DMS153 (cell line): ENCODE measurements around the gene AFDN.

Experiments used
- DNase-seq: peaks from one replicate; lab custom pipeline; 2025; lab: John Stamatoyannopoulos, UW

The AFDN gene

GRCh38 chr6:167826896-167827582 is at the start of gene AFDN:
AFDN (plus strand) TSS chr6:167826911; CDS start chr6:167827133, 222 bp downstream.
- no peak for DNase-seq

GRCh38 chr6:167778497-167779128 is 48.1 kb upstream of the AFDN start:
- no peak for DNase-seq

DNA sequence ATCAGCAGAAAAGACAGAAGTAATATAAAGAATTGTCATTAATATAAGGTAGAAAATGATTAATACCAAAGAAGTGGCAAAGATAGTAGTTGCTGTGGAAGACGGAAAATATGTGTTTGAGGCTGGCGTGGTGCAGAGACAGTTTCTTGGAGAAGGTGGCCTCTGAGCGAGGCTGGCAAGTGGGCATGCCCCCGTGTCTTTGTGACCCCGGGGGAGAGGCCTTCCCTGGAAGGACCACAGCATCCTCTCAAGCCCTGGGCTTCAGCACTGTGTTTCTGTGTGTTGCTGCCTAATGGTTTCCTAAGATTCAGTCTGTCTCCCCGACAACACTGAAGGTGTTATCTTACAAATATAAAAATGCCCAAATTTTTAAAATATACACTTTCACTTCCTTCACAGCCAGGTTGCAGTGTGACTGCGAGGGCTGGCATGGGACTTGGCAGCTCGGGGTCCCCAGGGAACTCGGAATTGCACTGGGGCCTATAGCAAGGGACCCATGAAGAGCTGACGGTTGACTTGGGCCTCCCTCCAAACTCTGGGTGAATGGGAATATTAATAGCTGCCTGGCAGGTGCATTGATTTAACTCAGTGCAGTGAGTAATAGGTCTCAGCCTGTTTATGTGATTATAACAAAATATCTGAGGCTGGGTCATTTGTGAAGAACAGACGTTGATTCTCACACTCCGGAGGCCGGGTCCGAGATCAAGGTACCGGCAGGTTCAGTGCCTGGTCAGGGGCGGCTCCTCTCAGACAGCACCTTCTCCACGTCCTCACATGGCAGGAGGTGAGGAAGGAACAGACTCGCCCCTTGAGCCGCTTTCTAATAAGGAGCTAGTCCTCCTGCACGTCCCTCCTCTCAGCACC is 47.4 kb upstream of the AFDN start:
- DNase-seq, result no peak

GRCh38 chr6:167779993-167780655 is 46.6 kb upstream of the AFDN start:
- DNase-seq, result no peak

DNA sequence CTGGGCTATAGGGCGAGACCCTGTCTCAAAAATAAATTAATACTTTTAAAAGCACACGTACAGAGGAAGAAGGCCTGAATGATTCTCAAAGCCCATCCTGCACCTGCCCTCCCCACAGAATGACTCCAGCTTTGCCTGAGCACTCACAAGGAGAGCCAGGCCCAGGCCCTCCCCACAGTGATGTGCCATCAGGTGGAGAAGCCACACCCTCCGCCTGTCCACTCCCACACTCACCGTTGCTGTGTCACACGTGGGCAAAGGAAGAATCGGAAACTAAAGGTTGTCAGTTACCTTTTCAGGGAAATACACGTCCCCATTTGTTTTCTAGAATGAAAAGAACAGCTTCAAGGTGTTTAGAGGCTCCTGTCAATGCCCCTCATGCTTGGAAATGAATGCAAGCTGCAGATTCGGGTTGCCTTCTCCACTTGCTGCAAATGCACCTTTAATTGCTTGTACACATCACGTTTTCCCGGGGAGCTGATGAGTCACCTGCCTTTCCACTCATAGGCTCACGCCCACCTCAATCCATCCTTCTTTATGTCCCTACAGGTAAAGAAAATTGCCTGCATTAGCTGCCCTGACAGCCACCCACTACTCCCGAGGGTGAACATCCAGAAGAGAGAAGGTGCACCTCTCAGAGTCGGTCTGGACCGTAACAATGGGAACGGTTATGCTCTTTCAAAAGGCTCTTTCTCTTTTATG is 45.5 kb upstream of the AFDN start:
- DNase-seq, result peak; percentile 55

DNA sequence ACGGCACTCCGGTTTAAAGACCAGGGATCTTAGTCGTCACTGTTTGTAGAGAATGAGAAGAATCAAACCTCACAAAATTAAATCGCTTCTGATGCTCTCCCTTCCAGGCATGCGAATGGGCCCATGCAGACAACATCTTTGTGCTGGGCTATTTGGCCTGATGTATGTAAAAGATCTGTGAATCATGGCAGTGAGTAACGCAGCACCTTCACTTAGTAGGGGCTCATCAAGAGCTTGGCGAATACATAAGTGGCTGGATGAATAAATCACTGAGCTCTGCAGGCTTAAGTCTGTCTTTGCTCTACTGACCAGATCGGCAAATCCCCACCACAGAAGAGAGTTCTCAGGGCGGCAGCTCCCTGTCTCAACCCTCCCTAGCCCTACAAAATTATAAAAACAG is 44.8 kb upstream of the AFDN start:
- no peak for DNase-seq

- DNase-seq, result no peak
Observed at GRCh38 chr6:167782698-167783517, 43.8 kb upstream of the AFDN start.

DNA sequence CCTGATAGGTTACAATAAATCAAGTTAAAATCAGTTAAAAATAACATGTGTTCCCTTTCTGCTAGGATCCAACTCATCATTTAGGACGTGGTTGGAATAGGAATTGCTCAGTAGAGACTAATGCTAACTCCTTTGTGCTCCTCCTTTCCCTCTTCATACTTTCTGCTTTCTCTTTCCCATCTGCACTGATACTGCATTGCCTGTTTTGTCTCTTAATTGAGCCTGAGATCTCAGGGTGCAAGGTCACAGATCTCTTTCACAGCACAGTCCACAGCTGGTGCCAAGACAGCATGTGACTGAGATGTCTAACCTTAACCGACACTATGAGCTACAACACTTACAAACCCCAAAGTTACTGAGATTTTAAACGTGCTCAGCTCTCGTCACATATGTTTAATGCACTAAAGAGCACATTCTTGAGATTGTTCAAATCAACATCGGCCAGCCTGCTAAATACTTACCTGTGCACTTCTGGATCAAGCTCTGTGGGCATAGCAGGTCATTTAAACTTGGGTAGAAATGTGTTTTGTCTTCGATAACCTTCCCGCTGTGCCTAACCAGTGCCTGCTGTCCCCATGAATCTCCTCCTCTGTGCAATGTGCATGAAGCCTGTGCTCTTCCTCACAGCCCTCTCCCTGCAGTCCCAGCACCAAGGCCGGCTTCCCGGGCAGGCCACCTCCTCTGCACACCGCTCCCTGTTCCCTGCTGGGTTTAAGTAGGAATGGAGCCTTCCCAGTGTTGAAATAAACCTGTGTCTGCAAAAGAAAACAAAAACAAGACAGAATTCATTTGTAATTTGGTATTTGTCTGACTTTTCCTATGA is 39.6 kb upstream of the AFDN start:
- no peak for DNase-seq

DNA sequence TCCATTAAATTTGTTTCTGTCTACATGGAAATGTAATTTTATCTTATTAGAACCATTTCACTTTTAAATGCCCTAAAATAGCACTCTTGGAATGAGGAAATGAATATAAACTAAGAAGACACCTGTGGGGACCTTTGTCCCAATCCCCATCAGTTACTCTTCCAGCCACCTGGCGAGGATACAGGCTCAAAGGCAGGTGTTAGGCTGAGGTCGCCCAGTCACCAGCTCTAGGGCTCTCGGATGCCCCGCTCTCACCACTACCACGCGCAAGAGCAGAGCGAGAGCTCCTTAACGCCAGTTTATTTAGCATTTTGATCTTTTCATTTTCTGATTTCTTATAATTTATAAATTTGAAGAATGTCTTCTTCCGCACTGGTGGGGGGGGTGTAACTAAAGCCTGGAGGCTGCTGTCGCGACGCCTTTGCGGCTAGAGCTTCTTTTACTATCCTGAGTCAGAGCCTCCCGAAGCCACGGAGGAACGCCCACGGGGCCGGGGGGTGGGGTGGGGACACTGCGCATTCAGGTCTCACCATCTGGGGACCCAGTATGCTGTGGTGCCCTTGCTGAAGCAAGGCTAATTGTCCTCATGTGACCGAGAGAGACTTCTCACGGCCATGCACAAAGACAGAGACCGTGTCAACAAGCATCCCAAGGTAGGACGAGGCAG is 38.7 kb upstream of the AFDN start:
- peak; percentile 30 for DNase-seq

DNA sequence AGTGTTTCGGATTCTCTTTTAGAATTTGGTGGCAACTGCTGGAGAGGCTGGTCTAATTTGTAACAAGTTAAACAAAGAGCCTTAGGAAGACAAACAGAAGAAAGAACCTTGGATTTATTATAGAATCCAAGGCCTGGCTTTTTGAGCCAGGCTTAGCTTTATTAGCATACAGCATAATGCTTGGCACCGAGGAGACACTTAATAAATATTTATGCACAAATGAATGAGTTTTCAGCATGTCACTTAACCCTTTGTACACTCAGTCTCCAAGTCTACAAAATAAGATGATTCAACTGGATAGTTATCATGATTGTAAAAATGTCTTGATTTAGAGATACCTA is 38.2 kb upstream of the AFDN start:
- no peak for DNase-seq

- DNase-seq, result no peak
Observed at GRCh38 chr6:167789358-167789757, 37.4 kb upstream of the AFDN start.

- DNase-seq, result no peak
Observed at GRCh38 chr6:167791091-167791779, 35.5 kb upstream of the AFDN start.

- DNase-seq, result no peak
Observed at GRCh38 chr6:167791780-167792478, 34.8 kb upstream of the AFDN start.

DNA sequence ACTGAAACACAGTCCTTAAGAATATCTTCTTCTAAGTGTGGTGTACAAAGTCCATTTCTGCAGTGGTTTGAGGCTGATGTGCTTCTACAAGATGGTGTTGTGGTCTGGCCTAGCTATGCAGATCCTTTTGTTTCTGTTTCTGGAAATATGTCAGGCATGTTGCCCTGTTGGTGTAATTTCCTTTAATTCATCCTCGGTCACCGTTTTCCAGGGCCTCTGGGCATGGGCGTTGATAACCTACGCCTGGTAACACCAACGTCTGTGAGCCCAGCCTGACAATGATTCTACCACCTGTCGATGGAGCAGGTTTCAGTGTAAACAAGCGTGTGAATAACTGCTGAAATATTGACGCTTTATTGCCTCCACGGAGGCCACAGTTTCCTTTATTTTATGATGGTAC is 33.3 kb upstream of the AFDN start:
- DNase-seq, result peak; percentile 36

DNA sequence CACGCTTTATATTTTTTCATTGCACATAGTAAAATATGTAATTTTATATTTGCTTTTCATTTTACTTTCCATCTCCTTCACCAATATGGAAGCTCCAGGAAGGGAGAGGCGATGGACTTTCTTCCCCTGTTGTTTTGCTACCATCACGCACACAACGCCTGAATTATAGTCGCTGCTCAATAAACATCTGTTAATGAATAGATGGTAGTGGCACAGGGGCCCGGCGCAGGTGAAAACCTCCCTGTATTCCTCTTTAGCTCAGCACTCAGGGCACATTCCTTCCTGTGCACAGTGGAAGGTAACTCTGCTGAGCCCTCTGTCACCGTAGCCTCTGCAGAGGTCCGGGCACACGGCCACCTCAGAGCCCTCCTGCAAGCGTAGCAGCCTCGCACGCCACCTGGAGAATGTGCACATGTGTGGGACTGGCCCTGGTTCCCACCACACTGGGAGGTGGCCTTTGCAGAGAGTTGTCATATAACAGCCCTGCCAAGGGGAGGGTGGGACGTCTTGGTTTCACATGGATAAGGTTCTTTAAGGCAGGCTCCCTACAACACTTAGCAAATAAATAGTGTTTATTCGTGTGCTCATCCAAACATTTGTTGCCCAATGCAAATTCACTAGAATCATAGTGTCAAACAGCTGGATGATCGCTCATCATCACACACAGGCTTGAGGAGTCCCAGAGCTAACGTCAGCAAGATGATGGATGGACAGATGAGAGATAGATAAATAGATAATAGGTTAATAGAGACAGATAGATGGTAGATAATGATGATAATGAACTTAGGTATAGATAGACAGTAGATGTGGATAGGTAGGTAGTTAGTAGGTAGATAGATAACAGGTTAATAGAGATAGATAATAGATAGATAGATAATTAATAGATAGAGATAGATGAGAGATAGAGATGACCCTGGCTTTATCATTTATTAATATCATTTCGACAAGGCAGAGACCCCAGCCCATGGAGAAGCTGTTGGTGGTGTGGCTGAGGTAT is 32.3 kb upstream of the AFDN start:
- no peak for DNase-seq

DNA sequence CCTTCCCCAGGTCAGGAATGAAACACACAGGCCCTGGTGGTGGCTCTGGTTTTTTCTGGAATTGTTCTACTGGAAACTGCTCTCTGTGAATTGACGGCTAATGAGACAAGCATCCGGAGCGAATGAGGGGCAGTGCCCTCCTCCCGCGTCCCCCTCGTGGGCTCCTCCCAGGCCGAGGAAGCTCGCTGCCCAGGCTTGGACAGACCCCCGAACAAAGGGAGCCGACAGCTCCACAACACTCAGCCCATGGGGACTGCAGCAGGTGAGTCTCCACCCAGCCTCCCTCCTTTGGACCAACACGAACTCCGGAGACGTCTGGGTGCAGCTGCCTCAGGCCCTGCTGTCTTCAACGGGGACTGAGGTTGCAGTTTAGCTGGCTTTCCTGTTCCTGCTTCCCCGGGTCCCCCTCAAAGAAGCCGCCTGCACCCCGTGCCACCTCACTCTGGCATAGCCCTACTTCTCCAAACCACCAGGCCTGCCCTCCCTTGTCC is 31.3 kb upstream of the AFDN start:
- no peak for DNase-seq

DNA sequence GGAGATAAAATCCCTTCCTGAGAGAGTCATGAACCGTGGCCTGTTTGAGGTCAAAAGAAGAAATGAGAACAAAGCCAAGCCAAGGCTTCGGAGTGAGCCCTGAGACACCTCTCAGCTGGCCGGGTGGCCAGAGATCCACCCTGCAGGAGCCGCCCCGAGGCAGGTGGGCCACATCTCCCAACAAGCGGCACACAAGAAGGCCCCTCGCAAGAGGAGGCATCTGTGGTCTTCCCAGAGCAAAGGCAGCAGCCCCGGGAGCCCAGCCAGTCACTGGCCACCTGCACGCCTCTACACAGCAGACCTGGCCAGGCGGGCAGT is 30.9 kb upstream of the AFDN start:
- no peak for DNase-seq
